ENCODE results near the gene SMARCD1.

DNA sequence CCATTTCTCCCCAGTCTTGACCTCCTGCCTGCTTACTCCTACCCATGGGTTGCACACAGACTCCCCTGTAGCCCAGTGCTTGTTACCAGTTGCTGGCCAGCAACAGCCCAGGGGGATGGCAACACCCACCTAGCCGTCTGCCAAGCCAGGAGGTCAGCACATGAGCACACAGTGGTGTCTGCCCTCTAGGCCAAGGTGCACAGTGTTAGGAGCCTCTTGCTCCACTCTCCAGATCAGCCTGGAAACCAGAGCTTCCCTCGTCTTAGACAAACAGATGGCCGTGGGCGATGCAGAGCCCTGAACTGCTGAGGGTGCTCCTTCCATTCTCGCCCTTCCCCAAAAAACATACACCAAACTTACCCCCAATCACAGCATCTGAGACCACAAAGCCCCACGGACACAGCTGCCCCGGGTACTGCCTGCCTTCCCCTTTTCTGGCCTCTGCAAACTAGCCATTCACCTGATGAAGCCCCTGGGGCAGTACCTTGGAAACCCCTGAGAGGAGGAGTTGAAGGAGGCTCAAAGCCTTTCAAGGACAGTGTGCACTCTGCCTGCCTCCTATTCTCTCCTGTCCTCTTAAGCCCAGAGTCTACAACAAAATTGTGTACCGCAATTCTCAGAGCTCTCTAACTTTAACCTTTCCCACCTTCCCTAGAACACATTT, 17.6 kb downstream of the SMARCD1 start:
- TF ChIP-seq, protein P1, sequence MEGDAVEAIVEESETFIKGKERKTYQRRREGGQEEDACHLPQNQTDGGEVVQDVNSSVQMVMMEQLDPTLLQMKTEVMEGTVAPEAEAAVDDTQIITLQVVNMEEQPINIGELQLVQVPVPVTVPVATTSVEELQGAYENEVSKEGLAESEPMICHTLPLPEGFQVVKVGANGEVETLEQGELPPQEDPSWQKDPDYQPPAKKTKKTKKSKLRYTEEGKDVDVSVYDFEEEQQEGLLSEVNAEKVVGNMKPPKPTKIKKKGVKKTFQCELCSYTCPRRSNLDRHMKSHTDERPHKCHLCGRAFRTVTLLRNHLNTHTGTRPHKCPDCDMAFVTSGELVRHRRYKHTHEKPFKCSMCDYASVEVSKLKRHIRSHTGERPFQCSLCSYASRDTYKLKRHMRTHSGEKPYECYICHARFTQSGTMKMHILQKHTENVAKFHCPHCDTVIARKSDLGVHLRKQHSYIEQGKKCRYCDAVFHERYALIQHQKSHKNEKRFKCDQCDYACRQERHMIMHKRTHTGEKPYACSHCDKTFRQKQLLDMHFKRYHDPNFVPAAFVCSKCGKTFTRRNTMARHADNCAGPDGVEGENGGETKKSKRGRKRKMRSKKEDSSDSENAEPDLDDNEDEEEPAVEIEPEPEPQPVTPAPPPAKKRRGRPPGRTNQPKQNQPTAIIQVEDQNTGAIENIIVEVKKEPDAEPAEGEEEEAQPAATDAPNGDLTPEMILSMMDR (IDR thresholded peaks at IDR 0.05) = no peak
- no peak for TF ChIP-seq POLR2A (IDR thresholded peaks at IDR 0.05)

Measured in adrenal gland (tissue), 5 donors.